GM12878 (cell line): ENCODE results near the gene ZXDC. TPM values are rescaled to one million over a fixed set of nuclear protein-coding genes. Genes with fewer than 3 reads are reported as not detected.

Experiments used
- ATAC-seq: fragments of 200-7000 bp; cut with Tn5 transposase; 3 replicates; pipeline ENCODE4 v1.9.1; 2020; ENCODE audit warnings: mild to moderate bottlenecking, moderate library complexity
- BruUV-seq: library from RNA; stranded (reverse); fragments of 400-500 nt; replicated peaks from 2 replicates; lab custom pipeline; 2021; lab: Mats Ljungman, UMichigan
- CTCF ChIA-PET: fragments of 300-600 bp; sonication (Branson Sonifier 250); formaldehyde crosslinking; extraction: SDS; loops from one replicate; lab custom pipeline; 2021; ENCODE audit warnings: inconsistent platforms; lab: Yijun Ruan, JAX
- POLR2A ChIA-PET: fragments of 350-600 bp; formaldehyde crosslinking; extraction: SDS; loops from one replicate; lab custom pipeline; 2021; ENCODE audit warnings: inconsistent platforms; lab: Charles Lee
- RAD21 ChIA-PET: fragments of 300-600 bp; sonication (Branson Sonifier 250); formaldehyde crosslinking; loops from one replicate; lab custom pipeline; 2023; ENCODE audit warnings: antibody characterized with exemption; ENCODE audit not compliant: unreplicated experiment; lab: Charles Lee
- SMC1A ChIA-PET: fragments of 300-600 bp; sonication (Branson Sonifier 250); formaldehyde crosslinking; loops from one replicate; lab custom pipeline; 2023; ENCODE audit not compliant: unreplicated experiment, uncharacterized antibody; lab: Charles Lee
- DNase-seq: peaks from one replicate; pipeline ENCODE4 v3.0.0-alpha.2; 2011; ENCODE audit warnings: low read depth, low spot score
- FAIRE-seq: peaks from 3 replicates; lab custom pipeline; 2011; peaks lifted over from hg19 to GRCh38; lab: Jason Lieb, UNC
- H2AFZ ChIP-seq: 2 replicates; pipeline ENCODE4 v1.6.0; 2011; ENCODE audit warnings: low read depth, low read length, control low read depth; ENCODE audit not compliant: control insufficient read depth
- H3K27ac ChIP-seq: 2 replicates; pipeline ENCODE4 v1.5.1; 2011; ENCODE audit warnings: control low read depth; ENCODE audit not compliant: control insufficient read depth, insufficient read depth
- H3K27me3 ChIP-seq, 2 experiments: replicated peaks in 1 of 2; 2 replicates each; pipeline versions ENCODE4 v1.6.0 to v1.6.1; 2011; ENCODE audit warnings: low read length in 1 of 2; ENCODE audit not compliant: control insufficient read depth in 2 of 2, insufficient read depth in 2 of 2
- H3K36me3 ChIP-seq, 2 experiments: 2 replicates each; pipeline ENCODE4 v1.5.1; 2011; ENCODE audit warnings: low read length in 1 of 2; ENCODE audit not compliant: control insufficient read depth in 2 of 2, insufficient read depth in 2 of 2
- H3K4me1 ChIP-seq: 2 replicates; pipeline ENCODE4 v1.6.1; 2011; ENCODE audit warnings: mild to moderate bottlenecking, low read length, moderate library complexity, mixed read lengths; ENCODE audit not compliant: control insufficient read depth, insufficient read depth
- H3K4me2 ChIP-seq: 2 replicates; pipeline ENCODE4 v1.6.0; 2011; ENCODE audit warnings: control low read depth; ENCODE audit not compliant: control insufficient read depth, insufficient read depth
- H3K4me3 ChIP-seq: fragments of 200-600 bp; sonication (generic); 2 replicates; pipeline ENCODE4 v1.5.1; 2016
- H3K79me2 ChIP-seq: 2 replicates; pipeline ENCODE4 v1.6.0; 2011; ENCODE audit warnings: low read length; ENCODE audit not compliant: control insufficient read depth, insufficient read depth
- H3K9ac ChIP-seq: 2 replicates; pipeline ENCODE4 v1.8.0; 2011; ENCODE audit warnings: low read length, control low read depth, mixed read lengths; ENCODE audit not compliant: control insufficient read depth, insufficient read depth
- H3K9me3 ChIP-seq: replicated peaks from 3 replicates; pipeline ENCODE4 v1.5.1; 2011; ENCODE audit warnings: mild to moderate bottlenecking, low read length; ENCODE audit not compliant: control insufficient read depth, insufficient read depth
- H4K20me1 ChIP-seq: 2 replicates; pipeline ENCODE4 v1.6.0; 2011; ENCODE audit not compliant: control insufficient read depth, insufficient read depth
- BHLHE40 ChIP-seq, 2 experiments: fragments of 450-650 bp in 1 of 2; IDR thresholded peaks; 2 replicates each; pipeline ENCODE4 v1.6.1; 2011 to 2017; ENCODE audit warnings: low read depth in 2 of 2, borderline replicate concordance in 1 of 2, improper control_type of control experiment in 1 of 2, low read length in 1 of 2, mild to moderate bottlenecking in 1 of 2
- CBFB ChIP-seq: IDR thresholded peaks from 2 replicates; pipeline ENCODE4 v1.6.1; 2016; ENCODE audit warnings: antibody characterized with exemption, low read depth
- HCFC1 ChIP-seq: fragments of 150-350 bp; IDR thresholded peaks from 2 replicates; pipeline ENCODE4 v1.6.1; 2014; ENCODE audit warnings: low read length
- HDAC6 ChIP-seq: fragments of 200-600 bp; sonication (generic); IDR thresholded peaks from one replicate; pipeline ENCODE4 v1.8.0; 2017; ENCODE audit warnings: antibody characterized with exemption; ENCODE audit not compliant: unreplicated experiment
- MXI1 ChIP-seq: fragments of 150-350 bp; IDR thresholded peaks from 2 replicates; pipeline ENCODE4 v1.6.1; 2011; ENCODE audit warnings: low read depth, mild to moderate bottlenecking, inconsistent platforms, low read length, improper control_type of control experiment
- POLR2A ChIP-seq: IDR thresholded peaks from 2 replicates; pipeline ENCODE4 v1.6.1; 2011; ENCODE audit warnings: low read depth, mild to moderate bottlenecking, low read length
- RBBP5 ChIP-seq: fragments of 200-600 bp; sonication (generic); conservative IDR thresholded peaks from 2 replicates; pipeline ENCODE4 v1.6.1; 2016
- TCF3 ChIP-seq: IDR thresholded peaks from 2 replicates; pipeline ENCODE4 v1.6.1; 2012; ENCODE audit warnings: low read depth, mild to moderate bottlenecking, low read length, borderline replicate concordance; ENCODE audit not compliant: insufficient read depth
- WGBS: methylation state at CpG from one replicate; pipeline ENCODE4 v1.1.6; 2016; ENCODE audit warnings: low lambda C conversion rate; ENCODE audit not compliant: insufficient replicate concordance, insufficient coverage; ENCODE audit errors: missing lambda C conversion rate; 5-methylcytosine and 5-hydroxymethylcytosine counted together
- in situ Hi-C: fragments of 300-500 bp; cut with MboI; formaldehyde crosslinking; loops from 9 replicates; pipeline ENCODE4 v1.14.3; 2018; ENCODE audit warnings: mixed read lengths
- intact Hi-C: fragments of 100-400 bp; cut with micrococcal nuclease; formaldehyde crosslinking; loops from one replicate; pipeline ENCODE4 v1.14.2; 2022; ENCODE audit not compliant: unreplicated experiment
- polyA plus RNA-seq, 11 experiments: library from polyadenylated mRNA; depleted of rRNA in 4 of 11; unstranded in 6 of 11; stranded (reverse) in 5 of 11; fragments of >200 nt; fragmentation: Nextera tagmentation in 4 of 11; fragmentation: Illumina TruSeq in 1 of 11; extraction: Ambion mirVana in 4 of 11; extraction: Trizol in 1 of 11; gene quantifications; 1 replicate in 1 of 11; 2 replicates in 10 of 11; pipeline versions ENCODE4 v1.2.1 to v1.2.3, GENCODE V29; 2011 to 2016; ENCODE audit warnings: inconsistent platforms in 2 of 11, missing spikeins in 2 of 11, low read depth in 1 of 11
- total RNA-seq, 4 experiments: library from RNA; depleted of rRNA in 3 of 4; stranded (reverse); fragments of >200 nt in 3 of 4; fragmentation: Illumina TruSeq in 1 of 4; extraction: Trizol in 1 of 4; gene quantifications; 2 replicates each; pipeline versions ENCODE4 v1.2.1 to v1.2.3, GENCODE V29; 2013 to 2021
- TF ChIP-seq, protein P1 (sequence below), 3 experiments: IDR thresholded peaks in 2 of 3; conservative IDR thresholded peaks in 1 of 3; 2 replicates each; pipeline ENCODE4 v1.5.1; 2011; ENCODE audit warnings: low read depth in 3 of 3, low read length in 3 of 3, mild to moderate bottlenecking in 3 of 3, control low read depth in 2 of 3, moderate library complexity in 2 of 3, inconsistent platforms in 1 of 3, mixed read lengths in 1 of 3; ENCODE audit not compliant: control insufficient read depth in 2 of 3, insufficient read depth in 1 of 3; ENCODE audit errors: extremely low read depth in 1 of 3
- TF ChIP-seq, protein P2 (sequence below): fragments of 450-650 bp; conservative IDR thresholded peaks from 2 replicates; pipeline ENCODE4 v1.6.1; 2017; ENCODE audit warnings: mild to moderate bottlenecking, moderate library complexity
- TF ChIP-seq, protein P3 (sequence below): fragments of 450-650 bp; formaldehyde crosslinking; IDR thresholded peaks from 2 replicates; pipeline ENCODE4 v1.4.0; 2020; ENCODE audit warnings: mild to moderate bottlenecking, moderate library complexity

ZXDC gene
- total and polyA plus RNA-seq, 10 of the 15 experiments (the other 5 are each of a cell fraction or from before 2014, with no cell fraction given): 0.72 to 15.3 (median 8.5) TPM

DNA sequence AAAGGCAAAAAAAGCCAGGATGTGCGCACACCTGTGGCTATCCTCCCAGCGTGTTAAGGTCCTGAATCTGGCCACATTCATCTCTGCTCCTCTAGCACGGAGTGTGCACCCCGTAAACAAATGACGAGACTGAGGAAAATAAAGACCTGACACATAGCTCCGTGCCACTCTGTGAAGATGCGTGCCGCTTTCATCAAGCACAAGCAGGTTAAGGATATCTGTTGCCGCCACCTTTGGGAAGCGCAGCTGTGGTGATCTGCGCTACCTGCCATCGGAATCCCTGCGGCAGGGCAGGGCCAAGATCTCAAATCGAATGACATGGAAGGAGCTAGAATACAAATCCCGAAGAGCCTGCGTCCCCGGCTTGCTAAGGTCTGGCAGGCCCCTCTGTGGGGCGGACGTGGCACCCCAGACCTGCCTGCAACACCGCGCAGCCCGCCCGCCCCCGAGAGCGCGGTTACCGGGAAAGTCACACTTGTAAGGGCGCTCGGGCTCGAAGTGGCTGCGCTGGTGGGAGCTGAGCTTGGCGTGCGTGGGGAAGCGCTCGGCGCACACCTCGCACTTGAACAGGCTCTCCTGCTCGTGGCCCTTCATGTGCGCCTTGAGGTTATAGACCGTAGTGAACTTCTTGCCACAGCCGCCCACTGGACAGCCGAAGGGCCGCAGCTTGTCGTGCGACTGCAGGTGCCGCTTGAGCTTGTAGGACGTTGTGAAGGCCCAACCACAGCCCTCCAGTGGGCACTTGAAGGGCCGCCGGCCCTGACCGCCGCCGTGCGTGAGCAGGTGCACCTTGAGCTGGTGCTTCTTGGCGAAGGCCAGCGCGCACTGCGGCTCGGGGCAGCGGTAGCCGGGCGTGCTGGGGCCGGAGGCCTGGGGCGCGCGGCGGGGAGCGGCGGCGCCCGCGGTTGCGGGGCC lies 936 bp downstream of the ZXDC start:
- in situ Hi-C loops: loop anchor here (10.0 kb wide), 1 partner anchor 560 kb away; no protein-coding TSS in a partner anchor
- RAD21 ChIA-PET: interaction anchor here (0.6 to 1.4 kb wide), 3 partner anchors 44 to 754 kb away, joined by 3 to 5 read pairs (median 4); no protein-coding TSS in a partner anchor
- TF ChIP-seq CBFB (0 out of 2 replicates have a peak, but pooled peaks have one; percentile 42), BHLHE40 (IDR thresholded peaks at IDR 0.05; ENCODE audit: borderline replicate concordance in 1 of 2, low read depth in 2 of 2, low read length in 1 of 2) (0 out of 4 replicates have a peak, but pooled peaks of 1 of the 2 experiments have one; percentile 41), RBBP5 (no peak), MXI1 (0 out of 2 replicates have a peak, but pooled peaks have one; percentile 38), TCF3 (0 out of 2 replicates have a peak, but pooled peaks have one; percentile 16), HCFC1 (no peak), HDAC6 (peak; percentile 11), POLR2A (0 out of 2 replicates have a peak, but pooled peaks have one; percentile 29)
- TF ChIP-seq, protein P1, sequence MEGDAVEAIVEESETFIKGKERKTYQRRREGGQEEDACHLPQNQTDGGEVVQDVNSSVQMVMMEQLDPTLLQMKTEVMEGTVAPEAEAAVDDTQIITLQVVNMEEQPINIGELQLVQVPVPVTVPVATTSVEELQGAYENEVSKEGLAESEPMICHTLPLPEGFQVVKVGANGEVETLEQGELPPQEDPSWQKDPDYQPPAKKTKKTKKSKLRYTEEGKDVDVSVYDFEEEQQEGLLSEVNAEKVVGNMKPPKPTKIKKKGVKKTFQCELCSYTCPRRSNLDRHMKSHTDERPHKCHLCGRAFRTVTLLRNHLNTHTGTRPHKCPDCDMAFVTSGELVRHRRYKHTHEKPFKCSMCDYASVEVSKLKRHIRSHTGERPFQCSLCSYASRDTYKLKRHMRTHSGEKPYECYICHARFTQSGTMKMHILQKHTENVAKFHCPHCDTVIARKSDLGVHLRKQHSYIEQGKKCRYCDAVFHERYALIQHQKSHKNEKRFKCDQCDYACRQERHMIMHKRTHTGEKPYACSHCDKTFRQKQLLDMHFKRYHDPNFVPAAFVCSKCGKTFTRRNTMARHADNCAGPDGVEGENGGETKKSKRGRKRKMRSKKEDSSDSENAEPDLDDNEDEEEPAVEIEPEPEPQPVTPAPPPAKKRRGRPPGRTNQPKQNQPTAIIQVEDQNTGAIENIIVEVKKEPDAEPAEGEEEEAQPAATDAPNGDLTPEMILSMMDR (IDR thresholded peaks at IDR 0.05 in 2 of 3, conservative IDR thresholded peaks at IDR 0.05 in 1 of 3; ENCODE audit: control insufficient read depth in 2 of 3, extremely low read depth in 1 of 3, insufficient read depth in 1 of 3, low read depth in 3 of 3, low read length in 3 of 3): peak in 1 of 3 experiments; percentile 14; a peak in 1 of 6 replicates
- TF ChIP-seq, protein P2, sequence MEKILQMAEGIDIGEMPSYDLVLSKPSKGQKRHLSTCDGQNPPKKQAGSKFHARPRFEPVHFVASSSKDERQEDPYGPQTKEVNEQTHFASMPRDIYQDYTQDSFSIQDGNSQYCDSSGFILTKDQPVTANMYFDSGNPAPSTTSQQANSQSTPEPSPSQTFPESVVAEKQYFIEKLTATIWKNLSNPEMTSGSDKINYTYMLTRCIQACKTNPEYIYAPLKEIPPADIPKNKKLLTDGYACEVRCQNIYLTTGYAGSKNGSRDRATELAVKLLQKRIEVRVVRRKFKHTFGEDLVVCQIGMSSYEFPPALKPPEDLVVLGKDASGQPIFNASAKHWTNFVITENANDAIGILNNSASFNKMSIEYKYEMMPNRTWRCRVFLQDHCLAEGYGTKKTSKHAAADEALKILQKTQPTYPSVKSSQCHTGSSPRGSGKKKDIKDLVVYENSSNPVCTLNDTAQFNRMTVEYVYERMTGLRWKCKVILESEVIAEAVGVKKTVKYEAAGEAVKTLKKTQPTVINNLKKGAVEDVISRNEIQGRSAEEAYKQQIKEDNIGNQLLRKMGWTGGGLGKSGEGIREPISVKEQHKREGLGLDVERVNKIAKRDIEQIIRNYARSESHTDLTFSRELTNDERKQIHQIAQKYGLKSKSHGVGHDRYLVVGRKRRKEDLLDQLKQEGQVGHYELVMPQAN: 0 out of 2 replicates have a peak, but pooled peaks have one; percentile 25
- TF ChIP-seq, protein P3, sequence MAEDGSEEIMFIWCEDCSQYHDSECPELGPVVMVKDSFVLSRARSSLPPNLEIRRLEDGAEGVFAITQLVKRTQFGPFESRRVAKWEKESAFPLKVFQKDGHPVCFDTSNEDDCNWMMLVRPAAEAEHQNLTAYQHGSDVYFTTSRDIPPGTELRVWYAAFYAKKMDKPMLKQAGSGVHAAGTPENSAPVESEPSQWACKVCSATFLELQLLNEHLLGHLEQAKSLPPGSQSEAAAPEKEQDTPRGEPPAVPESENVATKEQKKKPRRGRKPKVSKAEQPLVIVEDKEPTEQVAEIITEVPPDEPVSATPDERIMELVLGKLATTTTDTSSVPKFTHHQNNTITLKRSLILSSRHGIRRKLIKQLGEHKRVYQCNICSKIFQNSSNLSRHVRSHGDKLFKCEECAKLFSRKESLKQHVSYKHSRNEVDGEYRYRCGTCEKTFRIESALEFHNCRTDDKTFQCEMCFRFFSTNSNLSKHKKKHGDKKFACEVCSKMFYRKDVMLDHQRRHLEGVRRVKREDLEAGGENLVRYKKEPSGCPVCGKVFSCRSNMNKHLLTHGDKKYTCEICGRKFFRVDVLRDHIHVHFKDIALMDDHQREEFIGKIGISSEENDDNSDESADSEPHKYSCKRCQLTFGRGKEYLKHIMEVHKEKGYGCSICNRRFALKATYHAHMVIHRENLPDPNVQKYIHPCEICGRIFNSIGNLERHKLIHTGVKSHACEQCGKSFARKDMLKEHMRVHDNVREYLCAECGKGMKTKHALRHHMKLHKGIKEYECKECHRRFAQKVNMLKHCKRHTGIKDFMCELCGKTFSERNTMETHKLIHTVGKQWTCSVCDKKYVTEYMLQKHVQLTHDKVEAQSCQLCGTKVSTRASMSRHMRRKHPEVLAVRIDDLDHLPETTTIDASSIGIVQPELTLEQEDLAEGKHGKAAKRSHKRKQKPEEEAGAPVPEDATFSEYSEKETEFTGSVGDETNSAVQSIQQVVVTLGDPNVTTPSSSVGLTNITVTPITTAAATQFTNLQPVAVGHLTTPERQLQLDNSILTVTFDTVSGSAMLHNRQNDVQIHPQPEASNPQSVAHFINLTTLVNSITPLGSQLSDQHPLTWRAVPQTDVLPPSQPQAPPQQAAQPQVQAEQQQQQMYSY (CRISPR knock-in tag): no peak

More for the DNA sequence above, 936 bp downstream of the ZXDC start:
- Histone ChIP-seq H3K9me3 (no peaks in the 10 kb centered on the region), H3K79me2 (peaks cover 30% of the 10 kb centered on the region), H3K36me3 (peaks cover 4 to 10% of the 10 kb centered on the region in 2 experiments; a peak in 3 of 4 replicates), H4K20me1 (peaks cover 8% of the 10 kb centered on the region; the same call in 1 of the 2 replicates), H3K4me1 (peaks cover 9% of the 10 kb centered on the region; the same call in 1 of the 2 replicates), H3K4me3 (peak overlapping the region; percentile 75), H3K9ac (peak overlapping the region; percentile 82), H3K27ac (peak overlapping the region; percentile 61), H3K27me3 (no peaks in the 10 kb centered on the region), H2AFZ (no peak overlapping the region; the same call in 1 of the 2 replicates), H3K4me2 (peak overlapping the region; percentile 56)
- DNase-seq (no peak), FAIRE-seq (no peak), ATAC-seq (peak; percentile 53)
- ChIA-PET POLR2A (interaction anchor here (0.6 to 0.7 kb wide), 3 partner anchors 9 to 496 kb away, joined by 3 read pairs; no protein-coding TSS in a partner anchor), SMC1A (interaction anchor here (0.8 to 1.1 kb wide), 2 partner anchors 82 to 228 kb away, joined by 3 read pairs; no protein-coding TSS in a partner anchor), CTCF (interaction anchor here (1.1 to 1.5 kb wide), 2 partner anchors 81 to 85 kb away, joined by 3 to 5 read pairs; partner anchors contain the start of gene CFAP100)
- intact Hi-C loops: loop anchor here (10.0 kb wide), 1 partner anchor 230 kb away; no protein-coding TSS in a partner anchor
- no TSS peak for BruUV-seq
- WGBS: 21% methylated on average over 70 of the region's 72 CpGs
